Uterus (tissue), 4 donors: ENCODE data around the gene CCDC34. TPM values are rescaled to one million over a fixed set of nuclear protein-coding genes. Genes with fewer than 3 reads are reported as not detected.

Experiments
- DNase-seq, 2 donors: peaks; one replicate each; pipeline ENCODE4 v3.0.0-alpha.2; 2019 to 2020
- H3K27ac ChIP-seq, 2 donors: fragments of 200-600 bp; sonication (generic); 1 replicate in 1 of 2; 2 replicates in 1 of 2; pipeline ENCODE4 v1.5.1; 2016 to 2018
- H3K27me3 ChIP-seq, 2 donors: fragments of 200-600 bp; sonication (generic); one replicate each; pipeline ENCODE4 v1.5.1; 2018 to 2019; ENCODE audit warnings: control low read depth in 1 of 2
- H3K36me3 ChIP-seq, 2 donors: fragments of 200-600 bp; sonication (generic); one replicate each; pipeline ENCODE4 v1.5.1; 2019; ENCODE audit warnings: control low read depth in 1 of 2
- H3K4me1 ChIP-seq, 2 donors: fragments of 200-600 bp; sonication (generic); one replicate each; pipeline ENCODE4 v1.5.1; 2018 to 2019; ENCODE audit warnings: control low read depth in 1 of 2
- H3K4me3 ChIP-seq, 2 donors: fragments of 200-600 bp; sonication (generic); 1 replicate in 1 of 2; 2 replicates in 1 of 2; pipeline ENCODE4 v1.5.1; 2018 to 2019; ENCODE audit warnings: mild to moderate bottlenecking in 1 of 2
- H3K9me3 ChIP-seq, 2 donors: fragments of 200-600 bp; sonication (generic); one replicate each; pipeline ENCODE4 v1.5.1; 2019; ENCODE audit warnings: control low read depth in 1 of 2
- CTCF ChIP-seq, 4 experiments: fragments of 200-600 bp in 2 of 4; fragments of 450-650 bp in 2 of 4; sonication (generic) in 2 of 4; IDR thresholded peaks; one replicate each; pipeline ENCODE4 v1.5.1; 2016 to 2019; ENCODE audit warnings: antibody characterized with exemption in 4 of 4, mild to moderate bottlenecking in 2 of 4, moderate library complexity in 1 of 4
- POLR2A ChIP-seq, 2 donors: fragments of 450-650 bp; IDR thresholded peaks; one replicate each; pipeline ENCODE4 v1.6.1; 2016; ENCODE audit warnings: antibody characterized with exemption in 2 of 2, mild to moderate bottlenecking in 1 of 2, moderate library complexity in 1 of 2
- intact Hi-C: fragments of 100-400 bp; cut with DNase I; formaldehyde crosslinking; loops from one replicate; pipeline ENCODE4 v1.15.1; 2023; ENCODE audit warnings: low total_unique reads
- total RNA-seq, 4 donors: library from RNA; depleted of rRNA in 3 of 4; stranded (reverse); fragments of >200 nt in 3 of 4; gene quantifications; one replicate each; pipeline versions ENCODE4 v1.1.0 to v1.2.4, GENCODE V29; 2014 to 2023
- donor health status: DM: yes; HTN: yes; CAD: no.

The CCDC34 gene
- total RNA-seq, 4 donors from 2014 or later = 0.26 to 8.2 (median 2.7) TPM; not detected in 1

- Histone ChIP-seq H3K9me3 (no peaks in the 10 kb centered on the region), H3K4me1 (no peaks in the 10 kb centered on the region), H3K27me3 (no peaks in the 10 kb centered on the region), H3K4me3 (no peak overlapping the region), H3K27ac (no peak overlapping the region), H3K36me3 (no peaks in the 10 kb centered on the region)
- no peak for DNase-seq
- no peak for TF ChIP-seq CTCF (IDR thresholded peaks at IDR 0.05)
- TF ChIP-seq POLR2A (IDR thresholded peaks at IDR 0.05) = no peak
- intact Hi-C loops = loop anchor here (10.0 kb wide), 1 partner anchor 122 kb away; the partner anchor contains the start of gene LGR4
Observed at GRCh38 chr11:27352781-27353180, 10.2 kb downstream of the CCDC34 start.

GRCh38 chr11:27350511-27350910 lies 12.5 kb downstream of the CCDC34 start:
- intact Hi-C loops = loop anchor here (10.0 kb wide), 1 partner anchor 124 kb away; the partner anchor contains the start of gene LGR4
- H3K27ac ChIP-seq = no peak overlapping the region

GRCh38 chr11:27349919-27350318 lies 13.1 kb downstream of the CCDC34 start:
- no peak overlapping the region for H3K4me3 ChIP-seq
- H3K27me3 ChIP-seq = no peaks in the 10 kb centered on the region
- H3K36me3 ChIP-seq = no peaks in the 10 kb centered on the region
- TF ChIP-seq POLR2A (IDR thresholded peaks at IDR 0.05) (no peak), CTCF (IDR thresholded peaks at IDR 0.05) (no peak)
- intact Hi-C loops = loop anchor here (10.0 kb wide), 1 partner anchor 125 kb away; the partner anchor contains the start of gene LGR4
- H3K27ac ChIP-seq = no peak overlapping the region
- H3K9me3 ChIP-seq = no peaks in the 10 kb centered on the region
- H3K4me1 ChIP-seq = no peaks in the 10 kb centered on the region
- no peak for DNase-seq

More at GRCh38 chr11:27350511-27350910, 12.5 kb downstream of the CCDC34 start:
- Histone ChIP-seq H3K27me3 (no peaks in the 10 kb centered on the region), H3K36me3 (no peaks in the 10 kb centered on the region), H3K4me3 (no peak overlapping the region), H3K4me1 (no peaks in the 10 kb centered on the region), H3K9me3 (no peaks in the 10 kb centered on the region)
- DNase-seq = no peak
- TF ChIP-seq POLR2A (IDR thresholded peaks at IDR 0.05) (no peak), CTCF (IDR thresholded peaks at IDR 0.05) (no peak)

- TF ChIP-seq CTCF (IDR thresholded peaks at IDR 0.05) (no peak), POLR2A (IDR thresholded peaks at IDR 0.05) (no peak)
- no peaks in the 10 kb centered on the region for H3K4me1 ChIP-seq
- H3K4me3 ChIP-seq = no peak overlapping the region
- no peaks in the 10 kb centered on the region for H3K9me3 ChIP-seq
- peak overlapping the region in 1 of 2 donors; percentile 52 for H3K27ac ChIP-seq
- no peaks in the 10 kb centered on the region for H3K27me3 ChIP-seq
- H3K36me3 ChIP-seq = no peaks in the 10 kb centered on the region
- intact Hi-C loops = no loop called here
- no peak for DNase-seq
Observed at GRCh38 chr11:27348340-27348873, 14.6 kb downstream of the CCDC34 start.

DNA sequence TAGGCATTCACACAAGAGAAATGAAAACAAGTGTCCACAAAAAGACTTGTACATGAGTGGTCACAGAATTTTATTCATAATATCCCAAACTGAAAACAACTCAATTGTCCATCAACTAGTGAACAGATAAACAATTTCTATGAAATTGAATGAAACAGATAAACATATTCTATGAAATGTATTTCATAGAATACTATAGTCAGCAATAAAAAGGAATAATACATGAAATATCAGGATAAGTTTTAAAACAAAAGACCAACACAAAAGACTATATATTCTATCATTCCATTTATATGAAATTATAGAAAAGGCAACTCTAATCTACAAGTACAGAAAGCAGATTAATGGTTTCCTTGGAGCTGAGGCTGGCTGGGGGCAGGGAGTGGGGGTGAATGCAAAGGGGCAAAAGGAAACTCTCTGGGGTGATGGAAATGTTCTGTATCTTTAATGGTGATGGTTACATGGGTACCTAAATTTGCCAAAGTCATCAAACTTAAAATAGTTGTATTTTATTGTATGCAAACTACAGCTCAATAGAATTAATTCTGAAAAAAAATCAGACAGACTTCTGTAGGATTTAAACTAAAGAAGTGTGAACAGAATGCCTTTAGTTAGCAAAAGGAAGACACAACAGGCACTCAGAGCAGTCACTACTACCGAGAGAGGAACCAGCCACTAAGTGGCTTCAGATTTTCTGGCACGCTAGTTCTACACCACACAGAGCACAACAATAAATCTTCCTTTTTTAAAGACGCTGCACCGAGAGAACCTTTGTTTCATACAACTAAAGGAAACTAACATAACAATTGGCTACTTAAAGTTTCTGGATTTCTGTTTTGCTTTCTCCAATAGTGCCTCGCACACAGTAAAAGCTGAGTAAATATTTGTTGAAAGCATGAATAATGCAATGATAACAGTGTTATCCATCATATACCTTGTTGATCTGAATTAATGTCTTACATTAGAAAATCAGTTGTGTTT lies 15.4 kb downstream of the CCDC34 start:
- DNase-seq = no peak
- no peaks in the 10 kb centered on the region for H3K36me3 ChIP-seq
- no peaks in the 10 kb centered on the region for H3K9me3 ChIP-seq
- intact Hi-C loops = no loop called here
- no peaks in the 10 kb centered on the region for H3K4me1 ChIP-seq
- TF ChIP-seq POLR2A (IDR thresholded peaks at IDR 0.05) (no peak), CTCF (IDR thresholded peaks at IDR 0.05) (no peak)
- H3K27me3 ChIP-seq = no peaks in the 10 kb centered on the region
- peak overlapping the region; percentile 32 to 52 for H3K27ac ChIP-seq
- no peak overlapping the region for H3K4me3 ChIP-seq
